DND-41 (cell line): ENCODE data around the gene PDE4D.

ENCODE experiments used
- ATAC-seq: fragments of 200-7000 bp; cut with Tn5 transposase; 3 replicates; pipeline ENCODE4 v1.9.1; 2021; ENCODE audit warnings: low read depth; ENCODE audit not compliant: insufficient read depth
- DNase-seq: peaks from one replicate; pipeline ENCODE4 v3.0.0-alpha.2; 2020
- H2AFZ ChIP-seq: 2 replicates; pipeline ENCODE4 v1.6.0; 2012; ENCODE audit warnings: low read depth, low read length
- H3K27ac ChIP-seq: 2 replicates; pipeline ENCODE4 v1.5.1; 2012; ENCODE audit warnings: low read length, inconsistent platforms
- H3K27me3 ChIP-seq: fragments of 200-600 bp; sonication (generic); 2 replicates; pipeline ENCODE4 v1.6.0; 2012; ENCODE audit warnings: low read length, mild to moderate bottlenecking, inconsistent platforms; ENCODE audit not compliant: insufficient read depth, poor library complexity
- H3K36me3 ChIP-seq: 2 replicates; pipeline ENCODE4 v1.5.1; 2012; ENCODE audit warnings: low read length, inconsistent platforms; ENCODE audit not compliant: insufficient read depth
- H3K4me1 ChIP-seq: 2 replicates; pipeline ENCODE4 v1.5.1; 2012; ENCODE audit warnings: mild to moderate bottlenecking, low read length; ENCODE audit not compliant: insufficient read depth
- H3K4me2 ChIP-seq: 2 replicates; pipeline ENCODE4 v1.6.0; 2012; ENCODE audit warnings: mild to moderate bottlenecking, moderate library complexity, low read length, inconsistent platforms; ENCODE audit not compliant: insufficient read depth
- H3K4me3 ChIP-seq, 2 experiments: fragments of 200-600 bp in 1 of 2; shearing (Covaris generic) in 1 of 2; 2 replicates each; pipeline ENCODE4 v1.5.1; 2012 to 2016; ENCODE audit warnings: inconsistent platforms in 2 of 2, low read length in 2 of 2, mild to moderate bottlenecking in 2 of 2, low read depth in 1 of 2, moderate library complexity in 1 of 2
- H3K79me2 ChIP-seq: 2 replicates; pipeline ENCODE4 v1.6.0; 2012; ENCODE audit warnings: low read length, inconsistent platforms; ENCODE audit not compliant: insufficient read depth
- H3K9ac ChIP-seq: 2 replicates; pipeline ENCODE4 v1.6.0; 2012; ENCODE audit warnings: low read depth, mild to moderate bottlenecking, inconsistent platforms, low read length, moderate library complexity
- H3K9me3 ChIP-seq: 2 replicates; pipeline ENCODE4 v1.5.1; 2012; ENCODE audit warnings: low read length, moderate library complexity, mild to moderate bottlenecking, inconsistent platforms; ENCODE audit not compliant: insufficient read depth, severe bottlenecking
- H4K20me1 ChIP-seq: 2 replicates; pipeline ENCODE4 v1.6.0; 2012; ENCODE audit warnings: low read length; ENCODE audit not compliant: insufficient read depth
- EZH2 ChIP-seq: IDR thresholded peaks from 3 replicates; pipeline ENCODE4 v1.6.1; 2012; ENCODE audit warnings: borderline replicate concordance, low read depth, mild to moderate bottlenecking, moderate library complexity, low read length, inconsistent platforms; ENCODE audit not compliant: severe bottlenecking
- TF ChIP-seq, protein P1 (sequence below): IDR thresholded peaks from 2 replicates; pipeline ENCODE4 v1.5.1; 2012; ENCODE audit warnings: borderline replicate concordance, low read length, moderate library complexity, mild to moderate bottlenecking; ENCODE audit not compliant: poor library complexity, severe bottlenecking; ENCODE audit errors: extremely low read depth

The PDE4D gene

DNA sequence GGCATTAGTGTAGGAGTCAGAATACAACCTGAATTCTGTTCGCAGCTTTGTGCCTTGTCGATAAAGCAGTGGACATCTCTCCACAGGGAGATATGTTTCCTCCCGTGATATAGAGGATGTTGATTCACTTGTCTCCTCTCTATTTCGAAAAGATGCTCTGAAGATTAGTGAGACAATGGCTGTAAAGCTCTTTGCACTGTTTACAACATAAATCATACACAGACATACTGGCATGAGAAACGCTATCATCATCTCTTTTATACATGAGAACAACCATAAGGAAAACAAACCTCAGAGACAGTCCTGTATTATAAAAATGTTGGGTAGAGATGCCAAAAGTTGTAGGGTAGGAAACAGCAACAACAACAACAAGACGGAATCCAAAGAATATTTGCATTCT, 803.2 kb downstream of the PDE4D start:
- no peak for DNase-seq
- Histone ChIP-seq H4K20me1 (no peaks in the 10 kb centered on the region), H3K27ac (no peak overlapping the region), H3K79me2 (no peaks in the 10 kb centered on the region), H3K9me3 (no peaks in the 10 kb centered on the region), H3K27me3 (no peaks in the 10 kb centered on the region), H3K4me3 (no peak overlapping the region), H3K4me1 (no peaks in the 10 kb centered on the region), H3K9ac (no peak overlapping the region), H3K36me3 (no peaks in the 10 kb centered on the region), H2AFZ (no peak overlapping the region), H3K4me2 (no peak overlapping the region)
- TF ChIP-seq, protein P1, sequence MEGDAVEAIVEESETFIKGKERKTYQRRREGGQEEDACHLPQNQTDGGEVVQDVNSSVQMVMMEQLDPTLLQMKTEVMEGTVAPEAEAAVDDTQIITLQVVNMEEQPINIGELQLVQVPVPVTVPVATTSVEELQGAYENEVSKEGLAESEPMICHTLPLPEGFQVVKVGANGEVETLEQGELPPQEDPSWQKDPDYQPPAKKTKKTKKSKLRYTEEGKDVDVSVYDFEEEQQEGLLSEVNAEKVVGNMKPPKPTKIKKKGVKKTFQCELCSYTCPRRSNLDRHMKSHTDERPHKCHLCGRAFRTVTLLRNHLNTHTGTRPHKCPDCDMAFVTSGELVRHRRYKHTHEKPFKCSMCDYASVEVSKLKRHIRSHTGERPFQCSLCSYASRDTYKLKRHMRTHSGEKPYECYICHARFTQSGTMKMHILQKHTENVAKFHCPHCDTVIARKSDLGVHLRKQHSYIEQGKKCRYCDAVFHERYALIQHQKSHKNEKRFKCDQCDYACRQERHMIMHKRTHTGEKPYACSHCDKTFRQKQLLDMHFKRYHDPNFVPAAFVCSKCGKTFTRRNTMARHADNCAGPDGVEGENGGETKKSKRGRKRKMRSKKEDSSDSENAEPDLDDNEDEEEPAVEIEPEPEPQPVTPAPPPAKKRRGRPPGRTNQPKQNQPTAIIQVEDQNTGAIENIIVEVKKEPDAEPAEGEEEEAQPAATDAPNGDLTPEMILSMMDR: no peak
- no peak for TF ChIP-seq EZH2
- no peak for ATAC-seq

DNA sequence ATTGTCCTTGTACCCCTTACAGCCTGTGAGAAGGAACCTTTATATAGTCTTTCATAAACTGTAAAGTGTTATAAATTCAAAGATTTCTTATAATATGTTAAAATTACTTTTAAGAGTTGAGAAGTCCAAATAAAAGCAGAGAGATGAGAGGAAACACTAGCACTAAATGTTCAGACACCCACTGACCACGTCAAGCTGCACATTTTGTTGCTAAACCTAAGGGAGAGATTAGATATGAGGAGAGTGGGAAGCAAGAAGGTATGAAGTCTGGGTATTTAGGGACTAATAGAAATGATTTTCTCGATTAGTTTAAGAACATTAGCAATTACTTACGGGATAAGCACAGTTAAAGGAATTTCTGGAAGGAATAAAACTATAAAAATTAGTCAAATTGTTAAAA, 803.8 kb downstream of the PDE4D start:
- Histone ChIP-seq H3K9me3 (no peaks in the 10 kb centered on the region), H3K4me1 (no peaks in the 10 kb centered on the region), H3K27ac (no peak overlapping the region), H3K9ac (no peak overlapping the region), H3K79me2 (no peaks in the 10 kb centered on the region), H3K27me3 (no peaks in the 10 kb centered on the region), H3K4me3 (no peak overlapping the region), H3K36me3 (no peaks in the 10 kb centered on the region), H2AFZ (no peak overlapping the region), H3K4me2 (no peak overlapping the region), H4K20me1 (no peaks in the 10 kb centered on the region)
- TF ChIP-seq EZH2: no peak
- TF ChIP-seq, protein P1: no peak
- no peak for ATAC-seq
- no peak for DNase-seq

DNA sequence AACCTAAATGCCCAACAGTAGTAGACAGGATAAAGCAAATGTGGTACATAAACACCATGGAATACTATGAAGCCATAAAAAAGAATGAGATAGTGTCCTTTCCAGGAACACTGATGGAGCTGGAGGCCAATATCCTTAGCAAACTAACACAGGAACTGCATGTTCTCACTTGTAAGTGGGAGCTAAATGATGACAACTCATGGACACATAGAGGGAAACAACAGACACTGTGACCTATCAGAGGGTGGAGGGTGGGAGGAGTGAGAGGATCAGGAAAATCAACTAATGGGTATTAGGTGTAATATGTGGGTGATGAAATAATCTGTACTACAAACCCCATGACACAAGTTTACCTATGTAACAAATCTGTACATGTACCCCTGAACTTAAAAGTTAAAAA, 805.0 kb downstream of the PDE4D start:
- TF ChIP-seq, protein P1: no peak
- no peak for TF ChIP-seq EZH2
- Histone ChIP-seq H3K4me1 (no peaks in the 10 kb centered on the region), H3K27ac (no peak overlapping the region), H3K4me3 (no peak overlapping the region), H2AFZ (no peak overlapping the region), H4K20me1 (no peaks in the 10 kb centered on the region), H3K36me3 (no peaks in the 10 kb centered on the region), H3K9me3 (no peaks in the 10 kb centered on the region), H3K4me2 (no peak overlapping the region), H3K9ac (no peak overlapping the region), H3K79me2 (no peaks in the 10 kb centered on the region), H3K27me3 (no peaks in the 10 kb centered on the region)
- no peak for ATAC-seq
- no peak for DNase-seq

DNA sequence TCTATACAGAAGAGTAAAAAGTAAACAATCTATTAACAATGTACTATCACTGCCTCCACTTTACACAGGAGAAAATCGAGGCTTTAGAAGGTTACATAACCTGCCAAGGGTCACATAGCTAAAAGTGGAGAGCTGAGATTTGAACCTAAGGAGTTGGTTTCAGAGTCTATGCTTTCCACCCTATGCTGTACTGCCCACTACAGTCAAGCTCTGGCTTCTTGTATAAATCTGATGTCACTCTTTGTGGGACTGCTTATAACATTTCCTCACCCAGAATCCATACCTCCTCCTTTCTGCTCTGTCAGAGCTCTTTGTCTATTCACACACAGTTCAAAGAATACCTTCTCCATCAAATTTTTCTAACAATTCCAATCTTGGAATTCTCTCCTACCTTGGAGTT, 807.5 kb downstream of the PDE4D start:
- H3K4me1 ChIP-seq: no peaks in the 10 kb centered on the region
- no peaks in the 10 kb centered on the region for H3K36me3 ChIP-seq
- H3K4me3 ChIP-seq: no peak overlapping the region
- H3K4me2 ChIP-seq: no peak overlapping the region
- H3K27me3 ChIP-seq: no peaks in the 10 kb centered on the region
- no peak for TF ChIP-seq EZH2
- no peaks in the 10 kb centered on the region for H3K9me3 ChIP-seq
- no peak overlapping the region for H2AFZ ChIP-seq
- no peak overlapping the region for H3K9ac ChIP-seq
- no peaks in the 10 kb centered on the region for H3K79me2 ChIP-seq
- no peak for ATAC-seq
- H3K27ac ChIP-seq: no peak overlapping the region
- no peaks in the 10 kb centered on the region for H4K20me1 ChIP-seq
- DNase-seq: no peak
